Measurements from ENCODE around the gene CCS. TPM values are rescaled to one million over a fixed set of nuclear protein-coding genes. Genes with fewer than 3 reads are reported as not detected.
"Not testable (repeated sequence)": the region's sequence is repeated elsewhere in the genome, so short reads cannot be mapped to it uniquely, and the experiment has no call there.

CCS gene
- total RNA-seq (32.2 and 41.5 TPM in 2 replicates), polyA plus RNA-seq (97.8 and 127 TPM in 2 replicates)

DNA sequence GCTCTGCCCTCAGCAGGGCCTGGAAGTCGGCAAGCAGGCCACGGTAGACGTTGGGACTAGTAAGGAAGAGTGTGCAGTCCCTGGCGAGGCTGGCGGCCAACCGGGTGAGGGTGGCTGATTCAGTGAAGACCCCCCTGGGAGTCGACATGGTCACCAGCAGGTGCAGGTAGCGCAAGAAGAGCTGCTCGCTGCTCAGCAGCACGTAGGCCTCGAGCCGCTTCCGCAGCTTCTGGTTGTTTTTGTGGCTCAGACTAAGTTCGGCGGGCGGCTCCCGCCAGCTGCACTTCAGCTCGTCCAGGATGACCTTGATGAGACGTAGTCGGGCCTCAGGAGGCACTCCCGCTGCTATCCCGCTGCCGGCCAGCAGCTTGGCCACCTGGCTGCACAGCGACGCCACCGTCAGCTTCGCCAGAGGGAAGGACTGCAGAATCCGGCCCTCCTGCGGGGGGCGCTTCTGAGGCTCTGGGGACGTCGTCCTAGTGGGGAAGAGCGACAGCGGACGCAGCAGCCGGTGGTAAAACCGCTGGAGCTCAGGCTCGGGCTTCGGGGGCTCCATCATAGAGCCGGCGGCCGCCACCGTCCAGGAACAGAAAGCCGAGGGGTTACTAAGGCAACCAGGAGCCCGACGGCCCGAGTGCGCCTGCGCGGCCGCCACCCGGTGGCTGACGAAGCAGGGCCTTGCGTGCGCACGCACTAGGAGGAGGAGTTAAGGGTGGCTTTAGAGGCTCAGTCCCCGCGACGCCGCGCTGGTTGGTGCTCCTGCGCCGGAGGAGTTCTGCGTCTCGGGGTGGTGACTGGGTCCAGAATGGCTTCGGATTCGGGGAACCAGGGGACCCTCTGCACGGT, at the start of gene CCS, which contains the start of gene CCDC87:
TSS of gene CCS (plus strand) at position 729 of the 846 bp plus-strand sequence. CDS start at position 806, 77 bp downstream.
TSS of gene CCDC87 (minus strand) at position 607 of the 846 bp plus-strand sequence. CDS start at position 559, 48 bp downstream.
- H3K27ac ChIP-seq: peak within 1 kb of the TSS; percentile 84
- no peaks in the 10 kb centered on the region for H3K36me3 ChIP-seq (replicated peaks; ENCODE audit: insufficient read depth, low read depth)
- TF ChIP-seq EZH2 (IDR thresholded peaks at IDR 0.05; ENCODE audit: borderline replicate concordance): no peak
- peak; percentile 68 for TF ChIP-seq CTCF (IDR thresholded peaks at IDR 0.05; ENCODE audit: poor library complexity)
- TF ChIP-seq EZH2phosphoT487 (IDR thresholded peaks at IDR 0.05; ENCODE audit: low read depth, severe bottlenecking, unreplicated experiment): no peak
- no peaks in the 10 kb centered on the region for H4K20me1 ChIP-seq (ENCODE audit: insufficient read depth, poor library complexity, severe bottlenecking)
- H3K4me1 ChIP-seq (ENCODE audit: insufficient read depth): peaks cover 15% of the 10 kb centered on the region
- DNase-seq (ENCODE audit: low spot score): peak; percentile 99
- no peaks in the 10 kb centered on the region for H3K9me3 ChIP-seq (ENCODE audit: low read depth)
- whole genome bisulfite sequencing (ENCODE audit: low lambda C conversion rate, missing lambda C conversion rate): 19% methylated on average over 61 of the region's 68 CpGs
- peak within 1 kb of the TSS; percentile 95 for H2AFZ ChIP-seq
- no peaks in the 10 kb centered on the region for H3K9me2 ChIP-seq (replicated peaks; ENCODE audit: insufficient read depth)
- H3K4me2 ChIP-seq: peak within 1 kb of the TSS; percentile 91
- peak within 1 kb of the TSS; percentile 69 for H3K4me3 ChIP-seq
- no peaks in the 10 kb centered on the region for H3K27me3 ChIP-seq
- peaks cover 36% of the 10 kb centered on the region for H3K79me2 ChIP-seq

DNA sequence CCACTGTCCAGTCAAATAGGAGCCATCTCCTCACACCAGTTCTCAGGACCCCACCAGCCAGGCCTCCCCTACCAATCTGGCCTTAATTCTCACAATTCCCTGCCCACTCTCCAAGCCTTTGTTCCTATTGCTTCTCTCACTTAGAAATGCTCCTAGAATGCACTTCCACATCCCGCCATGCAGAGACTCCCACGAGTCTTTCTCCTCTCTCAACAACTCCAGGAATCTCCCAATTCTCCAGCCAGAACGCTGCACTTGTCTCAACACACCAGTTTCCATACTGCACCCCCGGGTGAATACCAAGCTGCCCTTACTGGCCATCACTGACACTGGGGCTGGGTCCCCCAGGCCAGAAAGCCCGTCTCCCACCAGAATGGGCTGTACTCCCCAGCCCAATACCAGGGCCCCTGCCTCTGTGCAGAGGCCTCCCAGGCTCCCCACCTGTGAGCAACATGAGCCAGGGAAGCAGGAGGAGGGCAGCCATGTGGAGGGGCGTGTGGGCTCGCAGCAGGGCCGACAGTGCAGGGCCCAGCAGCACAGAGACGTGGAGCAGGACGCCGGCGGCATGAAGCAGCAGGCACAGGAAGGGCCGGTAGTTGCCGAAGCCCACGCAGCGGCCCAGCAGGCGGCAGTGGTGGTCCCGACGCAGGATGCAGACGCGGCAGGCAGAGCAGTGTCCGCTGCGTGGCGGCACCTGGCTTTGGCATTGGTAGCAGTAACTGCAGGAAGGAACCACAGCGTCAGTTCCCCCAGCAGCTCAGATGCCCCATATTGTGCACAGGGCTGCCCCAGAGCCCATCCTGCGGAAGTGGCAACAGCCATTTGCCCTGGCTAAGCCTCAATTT, 49.5 kb upstream of the CCS start:
- WGBS (ENCODE audit: low lambda C conversion rate, missing lambda C conversion rate): 69% methylated on average over 26 of the region's 26 CpGs
- no peaks in the 10 kb centered on the region for H3K9me3 ChIP-seq (ENCODE audit: low read depth)
- H3K79me2 ChIP-seq: peaks cover 3% of the 10 kb centered on the region
- no peaks in the 10 kb centered on the region for H4K20me1 ChIP-seq (ENCODE audit: insufficient read depth, poor library complexity, severe bottlenecking)
- DNase-seq (ENCODE audit: low spot score): peak; percentile 70
- peaks cover 17% of the 10 kb centered on the region for H3K4me1 ChIP-seq (ENCODE audit: insufficient read depth)
- no peaks in the 10 kb centered on the region for H3K36me3 ChIP-seq (replicated peaks; ENCODE audit: insufficient read depth, low read depth)
- no peaks in the 10 kb centered on the region for H3K27me3 ChIP-seq
- no peak overlapping the region for H3K27ac ChIP-seq
- peak overlapping the region; percentile 42 for H3K4me2 ChIP-seq
- no peak overlapping the region for H3K4me3 ChIP-seq
- H3K9me2 ChIP-seq (replicated peaks; ENCODE audit: insufficient read depth): no peaks in the 10 kb centered on the region
- no peak overlapping the region for H2AFZ ChIP-seq
- no peak for TF ChIP-seq EZH2 (IDR thresholded peaks at IDR 0.05; ENCODE audit: borderline replicate concordance)
- TF ChIP-seq EZH2phosphoT487 (IDR thresholded peaks at IDR 0.05; ENCODE audit: low read depth, severe bottlenecking, unreplicated experiment): no peak
- TF ChIP-seq CTCF (IDR thresholded peaks at IDR 0.05; ENCODE audit: poor library complexity): peak; percentile 49

GRCh38 chr11:66544952-66545351, 48.0 kb upstream of the CCS start:
- not testable (repeated sequence) for H2AFZ ChIP-seq; H3K27me3 ChIP-seq; H3K27ac ChIP-seq; H3K36me3 ChIP-seq (replicated peaks; ENCODE audit: insufficient read depth, low read depth); H3K79me2 ChIP-seq; H3K9me3 ChIP-seq (ENCODE audit: low read depth); H4K20me1 ChIP-seq (ENCODE audit: insufficient read depth, poor library complexity, severe bottlenecking); H3K9me2 ChIP-seq (replicated peaks; ENCODE audit: insufficient read depth); DNase-seq (ENCODE audit: low spot score)
- WGBS (ENCODE audit: low lambda C conversion rate, missing lambda C conversion rate): 82% methylated on average over 14 of the region's 14 CpGs
- Histone ChIP-seq H3K4me1 (ENCODE audit: insufficient read depth) (peaks cover 17% of the 10 kb centered on the region), H3K4me2 (peak overlapping the region; percentile 90), H3K4me3 (peak overlapping the region; percentile 83)

All from hepatocyte (in vitro differentiated cells).